ENCODE results near the gene ARHGEF38. TPM values are rescaled to one million over a fixed set of nuclear protein-coding genes. Genes with fewer than 3 reads are reported as not detected.
"Not testable (repeated sequence)": the region's sequence is repeated elsewhere in the genome, so short reads cannot be mapped to it uniquely, and the experiment has no call there.

Gene ARHGEF38
- total RNA-seq, 2 donors from 2014 or later, result 0.51 to 2.1 TPM

- 85 to 100% methylated on average over 2 to 4 of the region's 4 CpGs for WGBS, 2 experiments (ENCODE audit: insufficient coverage in 1 of 2, insufficient read length in 1 of 2)
- Histone ChIP-seq H3K4me3 (ENCODE audit: low read length) (no peak overlapping the region), H3K4me1 (ENCODE audit: control insufficient read depth, insufficient read depth, low read length) (no peaks in the 10 kb centered on the region), H3K9me3 (ENCODE audit: control insufficient read depth, low read length) (no peaks in the 10 kb centered on the region), H3K36me3 (ENCODE audit: control insufficient read depth, insufficient read depth, low read length) (peaks cover 25% of the 10 kb centered on the region), H3K27me3 (ENCODE audit: control insufficient read depth, insufficient read depth, low read length, poor library complexity, severe bottlenecking) (no peaks in the 10 kb centered on the region), H3K9ac (ENCODE audit: extremely low read depth, low read length, poor library complexity, severe bottlenecking) (no peak overlapping the region), H3K27ac (ENCODE audit: low read depth, low read length) (no peak overlapping the region)
- TF ChIP-seq CTCF (conservative IDR thresholded peaks at IDR 0.05), result no peak
- no peaks in the 10 kb centered on the region for H3K4me1 Mint-ChIP-seq
- no peak overlapping the region for H3K27ac Mint-ChIP-seq
- H3K4me3 Mint-ChIP-seq, result no peak overlapping the region
- no peaks in the 10 kb centered on the region for H3K27me3 Mint-ChIP-seq (ENCODE audit: insufficient read depth)
- DNase-seq, result no peak
- peaks cover 7% of the 10 kb centered on the region for H3K36me3 Mint-ChIP-seq (ENCODE audit: low read depth)
- no peaks in the 10 kb centered on the region for H3K9me3 Mint-ChIP-seq
These were observed 130.6 kb downstream of the ARHGEF38 start for GRCh38 chr4:105683038-105683437.

- no peak for TF ChIP-seq CTCF (conservative IDR thresholded peaks at IDR 0.05)
- Mint-ChIP-seq H3K36me3 (ENCODE audit: low read depth) (peaks cover 18% of the 10 kb centered on the region), H3K27me3 (ENCODE audit: insufficient read depth) (no peaks in the 10 kb centered on the region), H3K27ac (no peak overlapping the region), H3K4me1 (no peaks in the 10 kb centered on the region), H3K9me3 (no peaks in the 10 kb centered on the region), H3K4me3 (no peak overlapping the region)
- Histone ChIP-seq H3K9ac (ENCODE audit: extremely low read depth, low read length, poor library complexity, severe bottlenecking) (no peak overlapping the region), H3K27ac (ENCODE audit: low read depth, low read length) (no peak overlapping the region), H3K4me1 (ENCODE audit: control insufficient read depth, insufficient read depth, low read length) (no peaks in the 10 kb centered on the region), H3K4me3 (ENCODE audit: low read length) (no peak overlapping the region), H3K27me3 (ENCODE audit: control insufficient read depth, insufficient read depth, low read length, poor library complexity, severe bottlenecking) (no peaks in the 10 kb centered on the region), H3K36me3 (ENCODE audit: control insufficient read depth, insufficient read depth, low read length) (peaks cover 41% of the 10 kb centered on the region), H3K9me3 (ENCODE audit: control insufficient read depth, low read length) (no peaks in the 10 kb centered on the region)
- DNase-seq, result no peak
- WGBS, 2 experiments (ENCODE audit: insufficient coverage in 1 of 2, insufficient read length in 1 of 2), result 100% methylated on average over 2 of the region's 2 CpGs; no CpG with 5 or more reads in 1 of the 2 experiments
These were observed 134.2 kb downstream of the ARHGEF38 start for GRCh38 chr4:105686571-105686970.

GRCh38 chr4:105694812-105695211 is 142.4 kb downstream of the ARHGEF38 start:
- not testable (repeated sequence) for H3K27me3 ChIP-seq (ENCODE audit: control insufficient read depth, insufficient read depth, low read length, poor library complexity, severe bottlenecking); H3K27ac ChIP-seq (ENCODE audit: low read depth, low read length); H3K9me3 ChIP-seq (ENCODE audit: control insufficient read depth, low read length); H3K4me3 Mint-ChIP-seq; H3K27me3 Mint-ChIP-seq (ENCODE audit: insufficient read depth); H3K4me3 ChIP-seq (ENCODE audit: low read length); H3K4me1 ChIP-seq (ENCODE audit: control insufficient read depth, insufficient read depth, low read length); H3K4me1 Mint-ChIP-seq; H3K9me3 Mint-ChIP-seq; H3K27ac Mint-ChIP-seq; H3K9ac ChIP-seq (ENCODE audit: extremely low read depth, low read length, poor library complexity, severe bottlenecking); DNase-seq
- H3K36me3 Mint-ChIP-seq (ENCODE audit: low read depth), result peaks cover 37% of the 10 kb centered on the region
- H3K36me3 ChIP-seq (ENCODE audit: control insufficient read depth, insufficient read depth, low read length), result peaks cover 50% of the 10 kb centered on the region
- 95 to 100% methylated on average over 2 to 4 of the region's 5 CpGs for WGBS, 2 experiments (ENCODE audit: insufficient coverage in 1 of 2, insufficient read length in 1 of 2)

GRCh38 chr4:105695832-105696231 is 143.4 kb downstream of the ARHGEF38 start:
- WGBS, 2 experiments (ENCODE audit: insufficient coverage in 1 of 2, insufficient read length in 1 of 2), result 90 to 95% methylated on average over 8 of the region's 8 CpGs
- H3K4me3 Mint-ChIP-seq; H3K27ac Mint-ChIP-seq; H3K27me3 Mint-ChIP-seq (ENCODE audit: insufficient read depth); H3K9me3 Mint-ChIP-seq; DNase-seq; H3K4me3 ChIP-seq (ENCODE audit: low read length); H3K4me1 ChIP-seq (ENCODE audit: control insufficient read depth, insufficient read depth, low read length); H3K9me3 ChIP-seq (ENCODE audit: control insufficient read depth, low read length); H3K4me1 Mint-ChIP-seq; H3K9ac ChIP-seq (ENCODE audit: extremely low read depth, low read length, poor library complexity, severe bottlenecking); H3K27me3 ChIP-seq (ENCODE audit: control insufficient read depth, insufficient read depth, low read length, poor library complexity, severe bottlenecking); H3K27ac ChIP-seq (ENCODE audit: low read depth, low read length): not testable (repeated sequence)
- peaks cover 32% of the 10 kb centered on the region for H3K36me3 Mint-ChIP-seq (ENCODE audit: low read depth)
- H3K36me3 ChIP-seq (ENCODE audit: control insufficient read depth, insufficient read depth, low read length), result peaks cover 46% of the 10 kb centered on the region

Data from endodermal cell (in vitro differentiated cells).